ENCODE results near the gene KIAA0513.
"Not testable (repeated sequence)": the region's sequence is repeated elsewhere in the genome, so short reads cannot be mapped to it uniquely, and the experiment has no call there.

The KIAA0513 gene

DNA sequence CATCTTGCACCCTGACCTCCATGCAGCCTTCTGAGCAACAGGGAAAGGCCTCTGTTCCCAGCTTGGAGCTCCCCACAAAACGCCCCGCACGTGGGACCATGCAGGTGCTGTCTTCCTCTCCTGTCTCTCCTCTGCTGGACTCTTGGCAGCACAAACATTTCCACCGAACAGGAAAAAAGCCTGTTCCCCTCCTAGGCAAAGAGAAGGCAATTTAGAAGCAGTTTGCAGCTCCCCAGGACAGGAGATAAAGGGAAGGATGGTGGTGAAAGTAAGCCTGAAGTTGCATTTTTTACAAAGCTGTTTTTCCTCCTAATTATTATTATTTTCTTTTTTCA is 92.4 kb downstream of the KIAA0513 start:
- no peak for DNase-seq

- not testable (repeated sequence) for DNase-seq
Observed at GRCh38 chr16:85123441-85123840, 95.8 kb downstream of the KIAA0513 start.

GRCh38 chr16:85123891-85124635 is 96.5 kb downstream of the KIAA0513 start:
- DNase-seq = no peak

- DNase-seq = no peak
Observed at GRCh38 chr16:85124636-85125346, 97.2 kb downstream of the KIAA0513 start.

DNA sequence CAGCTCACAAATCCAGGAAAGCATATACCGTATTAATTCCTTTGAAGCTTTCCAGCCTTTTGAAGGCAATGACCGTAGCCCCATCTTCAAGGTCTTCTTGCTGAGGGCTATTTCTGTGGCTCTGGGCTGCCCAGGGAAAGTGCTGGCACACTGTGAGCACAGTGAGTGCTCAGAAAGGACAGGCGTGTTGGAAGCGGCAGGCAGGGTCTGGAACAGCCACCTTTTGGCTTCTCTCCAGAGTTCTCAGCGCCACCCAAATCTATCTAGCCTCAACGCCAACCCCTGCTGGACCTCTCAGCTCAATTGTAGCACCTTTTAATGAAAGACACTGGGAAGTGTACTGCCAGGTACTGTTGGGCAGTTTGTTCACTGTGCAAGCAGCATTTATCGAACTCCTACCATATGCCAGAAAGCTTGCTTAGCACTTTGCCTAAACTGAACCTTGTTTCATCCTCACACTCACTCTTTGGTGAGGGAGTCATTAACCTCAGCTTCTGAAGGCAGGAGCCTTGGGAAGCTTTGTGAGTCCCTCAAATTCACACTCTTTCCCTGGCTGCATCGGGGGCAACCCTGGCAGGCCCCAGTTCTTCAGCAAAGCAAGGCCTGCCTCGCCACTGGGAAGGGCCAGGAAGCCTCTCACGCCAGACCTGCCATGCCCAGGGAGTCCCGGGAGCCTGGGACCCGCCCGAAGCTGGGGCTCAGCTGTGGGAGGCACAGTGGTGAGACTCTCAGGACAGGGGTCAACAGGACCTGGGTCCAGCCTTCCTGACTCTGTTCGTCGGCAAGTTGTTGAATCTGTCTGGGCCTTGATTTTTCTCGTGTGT is 98.2 kb downstream of the KIAA0513 start:
- DNase-seq = no peak

- DNase-seq = no peak
Observed at GRCh38 chr16:85126394-85126704, 98.8 kb downstream of the KIAA0513 start.

- no peak for DNase-seq
Observed at GRCh38 chr16:85126705-85127378, 99.2 kb downstream of the KIAA0513 start.

DNA sequence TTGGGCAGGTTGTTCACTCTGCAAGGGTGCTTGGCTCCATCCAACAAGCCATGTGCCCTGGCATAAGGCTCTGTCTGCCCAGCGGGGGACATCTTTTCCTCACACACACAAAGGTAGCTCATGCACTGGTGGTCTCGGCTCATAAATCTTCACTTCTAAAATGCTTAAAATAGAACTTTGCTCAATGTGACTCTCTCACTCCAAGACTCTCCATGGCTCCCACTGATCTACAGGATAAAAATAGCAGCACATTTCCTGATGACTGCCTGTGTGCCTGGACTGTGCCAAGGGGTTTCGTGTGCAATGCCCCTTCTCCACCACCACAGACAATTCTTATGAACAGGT is 99.8 kb downstream of the KIAA0513 start:
- DNase-seq = no peak

DNA sequence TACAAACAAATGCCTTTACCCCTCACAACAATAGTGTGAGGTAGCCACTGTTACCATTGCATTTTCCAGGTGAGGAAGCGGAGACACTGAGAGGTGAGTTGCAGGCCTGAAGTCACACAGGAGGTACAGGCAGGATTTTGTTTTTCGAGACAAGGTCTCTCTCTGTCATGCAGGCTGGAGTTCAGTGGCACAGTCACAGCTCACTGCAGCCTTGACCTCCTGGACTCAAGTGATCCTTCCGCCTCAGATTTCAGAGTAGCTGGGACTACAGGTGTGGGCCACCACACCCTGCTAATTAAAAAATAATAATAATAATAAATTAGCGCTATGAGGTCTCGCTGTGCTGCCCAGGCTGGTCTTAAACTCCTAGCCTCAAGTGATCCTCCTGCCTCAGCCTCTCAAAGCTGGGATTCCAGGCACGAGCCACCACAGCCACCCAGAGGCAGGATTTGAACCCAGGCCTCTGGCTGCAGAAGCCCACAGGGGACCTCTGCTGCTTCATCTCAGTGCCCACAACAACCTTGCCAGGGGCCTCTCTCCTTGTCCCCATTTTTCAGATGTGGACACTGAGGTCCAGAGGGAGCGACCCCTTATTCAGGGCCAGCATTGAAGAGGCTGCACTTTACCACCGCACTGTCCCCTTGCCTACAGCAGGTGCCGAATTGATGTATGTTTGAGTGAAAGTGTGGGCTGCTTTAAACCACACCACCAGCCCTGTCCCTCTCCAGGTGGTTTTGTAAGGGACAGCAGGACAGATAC is 100.7 kb downstream of the KIAA0513 start:
- no peak for DNase-seq

- no peak for DNase-seq
Observed at GRCh38 chr16:85129876-85130704, 102.5 kb downstream of the KIAA0513 start.

GRCh38 chr16:85130705-85131028 is 103.1 kb downstream of the KIAA0513 start:
- no peak for DNase-seq

DNA sequence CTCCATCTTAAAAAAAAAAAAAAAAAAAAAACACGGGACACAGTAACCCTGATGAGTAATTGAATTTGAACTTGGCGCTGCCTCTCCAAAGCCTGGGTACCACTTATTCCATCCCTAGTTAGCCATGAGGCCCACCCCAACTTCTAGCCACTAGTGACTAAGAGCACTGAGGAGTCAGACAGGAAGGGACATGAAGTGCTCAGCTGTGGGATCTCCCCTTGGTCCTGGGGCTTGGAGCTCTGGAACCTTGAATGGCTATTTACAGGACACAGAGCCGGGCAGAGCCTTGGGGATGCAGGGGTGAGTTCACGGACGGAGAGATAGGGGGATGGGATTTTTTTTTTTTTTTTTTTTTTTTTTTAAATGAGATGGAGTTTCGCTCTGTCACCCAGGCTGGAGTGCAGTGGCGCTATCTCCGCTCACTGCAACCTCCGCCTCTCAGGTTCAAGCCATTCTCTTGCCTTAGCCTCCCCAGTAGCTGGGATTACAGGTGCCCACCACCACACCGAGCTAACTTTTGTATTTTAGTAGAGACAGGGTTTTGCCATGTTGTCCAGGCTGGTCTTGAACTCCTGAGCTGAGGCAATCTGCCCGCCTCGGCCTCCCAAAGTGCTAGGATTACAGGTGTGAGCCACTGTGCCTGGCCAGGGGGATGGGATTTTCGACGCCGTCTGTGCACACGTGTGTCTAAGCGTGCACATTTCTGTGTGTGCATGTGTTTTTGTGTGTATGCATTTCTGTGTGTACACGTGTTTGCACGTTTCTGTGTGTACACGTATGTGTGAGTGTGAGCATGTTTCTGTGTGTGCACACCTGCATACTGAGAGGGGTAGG is 105.1 kb downstream of the KIAA0513 start:
- no peak for DNase-seq

- no peak for DNase-seq
Observed at GRCh38 chr16:85133290-85133599, 105.7 kb downstream of the KIAA0513 start.

- no peak for DNase-seq
Observed at GRCh38 chr16:85134076-85134788, 106.6 kb downstream of the KIAA0513 start.

GRCh38 chr16:85134789-85135142 is 107.2 kb downstream of the KIAA0513 start:
- DNase-seq = no peak

DNA sequence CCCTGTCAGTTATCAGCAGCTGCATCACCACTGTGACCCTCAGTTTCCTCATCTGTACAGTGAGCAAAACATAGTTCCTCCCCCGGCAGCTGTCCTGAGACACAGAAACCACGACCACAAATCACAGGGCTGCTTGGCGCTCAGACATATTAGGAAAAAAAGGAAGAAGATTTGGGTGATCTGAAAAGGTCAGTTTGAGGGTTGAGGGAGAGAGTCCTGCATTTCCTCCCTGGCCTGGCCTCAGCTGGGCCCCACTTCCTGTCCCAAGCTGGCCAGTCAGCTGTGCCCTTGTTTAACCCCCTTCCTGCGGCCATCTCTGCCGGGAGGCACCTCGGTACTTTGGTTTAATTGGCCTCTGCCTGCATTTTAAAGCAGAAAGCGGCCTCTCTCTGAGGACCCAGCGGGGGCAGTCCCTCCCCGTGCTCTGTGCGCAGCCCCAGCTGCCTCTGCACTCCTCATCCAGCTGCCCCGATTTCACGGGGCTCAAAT is 108.7 kb downstream of the KIAA0513 start:
- DNase-seq = no peak

- DNase-seq = no peak
Observed at GRCh38 chr16:85136702-85137322, 109.2 kb downstream of the KIAA0513 start.

DNA sequence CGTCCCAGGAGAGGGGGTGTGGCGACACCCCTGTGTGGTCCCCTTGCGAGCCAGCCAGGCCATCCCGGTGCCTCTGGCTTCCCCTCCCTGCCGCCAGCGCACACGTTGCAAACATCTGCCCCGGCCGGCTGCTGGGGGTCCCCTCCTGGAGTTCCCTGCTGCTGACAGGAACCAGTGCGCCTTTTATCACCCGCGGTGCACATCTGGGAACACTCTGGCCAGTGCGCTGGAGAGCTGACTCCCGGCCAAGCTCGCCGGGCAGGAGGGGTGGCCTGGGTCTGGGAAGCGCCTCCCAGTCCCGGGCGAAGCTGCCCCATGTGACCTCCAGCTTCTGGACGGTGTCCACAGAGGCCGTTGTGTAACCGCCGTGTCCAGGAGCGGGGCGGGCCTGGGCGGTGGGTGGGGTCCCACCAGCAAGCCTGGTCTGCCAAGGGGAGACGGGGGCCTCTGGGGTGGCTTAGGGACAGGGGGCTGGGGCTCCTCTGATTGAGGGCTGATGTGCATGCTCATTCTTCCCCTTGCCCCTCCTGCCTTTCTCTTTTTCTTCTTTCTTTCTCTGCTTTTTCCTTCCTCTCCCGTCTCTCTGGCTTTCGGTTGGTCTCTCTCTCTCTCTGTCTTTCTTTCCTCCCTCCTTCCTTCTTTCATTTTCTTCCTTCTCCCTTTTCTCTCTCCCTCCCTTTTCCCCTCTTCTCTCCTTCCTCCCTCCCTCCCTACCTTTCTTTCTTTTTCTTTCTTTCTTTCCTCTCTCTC is 109.9 kb downstream of the KIAA0513 start:
- DNase-seq = no peak

All from CD4-positive, alpha-beta T cell treated with Interleukin-6 for 4 hours (primary cell).